Limb (tissue), 2 donors: ENCODE results near the gene ANKS1B.
"Not testable (repeated sequence)": the region's sequence is repeated elsewhere in the genome, so short reads cannot be mapped to it uniquely, and the experiment has no call there.

Experiments used
- DNase-seq, 2 donors: peaks; one replicate each; pipeline ENCODE4 v3.0.0-alpha.2; 2016; ENCODE audit errors: extremely low spot score in 2 of 2

ANKS1B gene

GRCh38 chr12:99706736-99707473 is 277.8 kb downstream of the ANKS1B start:
- no peak for DNase-seq

DNA sequence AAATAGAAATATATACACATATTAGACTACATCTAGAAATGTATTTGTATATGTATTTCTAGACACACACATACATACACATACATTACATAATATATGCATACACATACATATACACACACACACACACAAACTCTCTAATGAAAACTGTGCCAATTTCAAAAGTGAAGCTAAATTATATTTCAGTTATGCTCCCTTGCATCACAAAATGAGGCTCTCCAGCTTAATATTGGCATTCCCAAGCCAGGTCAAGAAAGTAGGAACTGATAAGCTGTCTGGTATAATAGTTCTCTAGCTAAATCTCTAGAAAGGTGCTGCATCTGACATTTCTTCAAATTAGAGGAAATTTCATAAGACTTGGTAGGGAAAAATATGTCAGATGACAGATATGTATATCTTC is 280.3 kb downstream of the ANKS1B start:
- no peak for DNase-seq

- DNase-seq: no peak
These were observed 280.7 kb downstream of the ANKS1B start for GRCh38 chr12:99704036-99704435.

- DNase-seq: no peak
These were observed 284.7 kb downstream of the ANKS1B start for GRCh38 chr12:99700032-99700431.

- no peak for DNase-seq
These were observed 289.7 kb downstream of the ANKS1B start for GRCh38 chr12:99695050-99695449.

GRCh38 chr12:99686142-99686541 is 298.6 kb downstream of the ANKS1B start:
- DNase-seq: no peak

- no peak for DNase-seq
These were observed 304.5 kb downstream of the ANKS1B start for GRCh38 chr12:99680276-99680675.

GRCh38 chr12:99670635-99671034 is 314.1 kb downstream of the ANKS1B start:
- DNase-seq: no peak

DNA sequence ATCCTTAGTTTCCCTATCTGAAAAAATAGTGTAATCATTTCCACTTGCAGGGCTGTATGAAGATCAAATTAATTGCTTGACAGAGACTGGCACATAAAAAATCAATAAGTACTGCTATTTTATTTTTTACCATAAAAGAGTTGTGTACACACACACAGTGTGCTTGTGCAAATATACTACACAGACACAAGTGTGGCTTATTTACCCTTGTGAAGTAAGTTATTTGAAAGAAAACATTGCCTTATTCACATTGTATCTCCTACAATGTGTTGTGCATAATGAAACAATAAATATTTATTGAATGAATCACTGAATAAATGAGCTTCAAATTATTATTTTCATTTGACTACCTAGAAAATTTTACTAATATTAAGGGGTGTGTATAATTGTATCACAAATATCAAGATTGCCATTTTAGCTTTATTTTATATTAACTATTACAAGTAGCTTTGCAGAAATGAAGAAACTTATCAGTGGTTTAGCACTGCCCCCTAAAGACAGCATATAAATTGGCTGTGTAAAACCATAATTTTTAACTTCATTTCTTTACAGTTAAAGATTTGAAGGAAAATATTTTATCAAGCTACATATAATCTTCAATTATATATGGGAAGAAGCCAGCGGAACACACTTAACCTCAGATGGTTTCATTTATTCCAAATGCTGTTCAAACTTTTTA is 325.9 kb downstream of the ANKS1B start:
- DNase-seq: no peak

DNA sequence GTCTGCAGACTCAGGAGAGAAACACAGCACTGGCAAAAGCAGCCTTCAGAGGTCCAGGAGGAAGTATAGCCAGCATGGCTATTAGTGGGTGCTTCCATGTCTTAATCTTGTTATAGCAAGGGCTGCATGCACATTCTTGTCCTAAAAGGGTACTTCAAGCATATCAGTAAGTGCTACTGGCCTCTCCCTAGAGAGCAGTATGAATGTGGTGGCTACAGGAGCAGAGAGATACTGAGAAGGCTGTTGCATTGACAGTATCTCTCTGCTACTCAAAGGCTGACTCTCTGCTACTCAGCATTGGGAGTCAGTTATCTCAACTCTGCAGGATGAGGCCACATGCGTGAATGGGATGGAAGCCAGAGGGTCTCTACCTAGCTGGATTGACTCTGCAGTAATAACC is 335.2 kb downstream of the ANKS1B start:
- no peak for DNase-seq

DNA sequence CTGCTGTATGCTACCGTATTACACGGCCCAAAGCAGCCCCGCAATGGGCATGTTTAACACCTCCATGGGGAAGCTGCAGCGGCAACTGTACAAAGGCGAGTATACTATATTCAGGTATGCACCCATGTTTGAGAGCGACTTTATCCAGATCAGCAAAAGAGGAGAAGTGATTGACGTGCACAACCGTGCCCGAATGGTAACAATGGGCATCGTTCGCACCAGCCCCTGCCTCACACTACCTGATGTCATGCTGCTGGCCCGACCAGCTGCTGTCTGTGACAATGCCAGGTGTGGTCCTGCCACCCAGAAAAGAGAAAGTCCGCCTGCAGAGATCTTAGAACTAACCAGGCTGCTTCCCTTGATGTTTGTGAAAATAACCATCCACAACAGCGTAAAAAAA is 336.6 kb downstream of the ANKS1B start:
- no peak for DNase-seq

DNA sequence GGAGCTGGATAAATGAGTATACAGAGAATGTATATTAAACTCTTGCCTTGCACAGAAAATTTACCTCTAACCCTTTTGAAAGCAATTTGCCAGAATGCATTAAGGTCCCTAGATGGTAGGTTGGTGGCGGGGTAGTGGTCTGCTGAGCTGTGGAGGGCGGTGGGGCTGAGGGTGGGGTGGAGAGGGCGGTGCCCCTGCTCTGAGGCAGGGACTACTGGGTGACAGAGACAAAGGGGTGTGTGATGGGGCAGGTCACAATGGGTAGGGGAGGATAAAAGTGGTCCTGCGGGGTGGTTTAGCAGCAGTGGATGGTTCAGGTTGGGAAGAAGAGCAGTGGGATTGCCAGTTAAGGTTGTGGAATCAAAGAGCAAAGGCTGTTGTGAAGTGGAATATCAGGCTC is 337.3 kb downstream of the ANKS1B start, which contains the start of gene GARIN6:
Gene GARIN6 (plus strand): TSS at position 301 of the 400 bp plus-strand sequence. CDS start 422 bp downstream, outside the sequence.
- no peak for DNase-seq

GRCh38 chr12:99644629-99645028 is 340.1 kb downstream of the ANKS1B start:
- DNase-seq: no peak

DNA sequence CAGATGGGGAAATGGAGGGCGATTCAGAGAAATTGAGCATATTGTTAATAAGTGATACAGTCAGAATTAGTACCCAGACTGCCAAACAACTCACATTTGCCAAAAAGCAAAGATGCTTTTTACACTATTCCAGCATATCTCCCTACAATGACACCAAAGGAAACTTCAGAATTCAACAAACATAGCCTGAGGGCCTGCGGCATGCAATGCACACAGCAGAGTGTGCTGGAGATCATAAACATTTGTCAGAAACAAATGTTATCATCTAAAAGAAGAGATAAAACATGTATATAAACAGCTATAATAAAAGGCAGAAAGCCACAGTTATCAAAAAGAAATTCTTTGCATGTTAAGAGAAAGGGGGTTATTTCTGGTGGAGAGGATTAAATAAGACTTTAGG is 357.3 kb downstream of the ANKS1B start:
- DNase-seq: no peak

- DNase-seq: not testable (repeated sequence)
These were observed 360.1 kb downstream of the ANKS1B start for GRCh38 chr12:99624591-99624990.

- DNase-seq: no peak
These were observed 364.6 kb downstream of the ANKS1B start for GRCh38 chr12:99620159-99620479.

- DNase-seq: no peak
These were observed 365.2 kb downstream of the ANKS1B start for GRCh38 chr12:99619389-99620158.

DNA sequence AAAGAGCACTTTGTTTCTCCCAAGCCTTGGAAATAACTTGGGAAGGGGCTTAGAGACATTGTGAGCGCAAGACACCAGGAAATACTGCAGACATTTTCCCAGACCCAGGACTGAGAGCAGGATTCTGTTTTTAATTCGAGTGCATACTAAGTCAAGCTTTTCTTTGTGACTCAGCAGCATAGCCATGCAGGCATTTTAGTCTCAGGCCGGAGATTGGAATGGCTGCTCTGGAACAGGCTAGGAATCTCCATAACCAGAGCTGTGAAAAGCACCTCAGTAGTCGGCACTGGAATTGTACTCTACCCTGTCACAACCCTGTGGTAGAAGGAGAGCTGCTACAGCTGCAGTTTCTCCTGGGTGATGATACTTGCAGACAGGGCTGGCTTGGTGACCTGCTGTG is 366.1 kb downstream of the ANKS1B start:
- no peak for DNase-seq

DNA sequence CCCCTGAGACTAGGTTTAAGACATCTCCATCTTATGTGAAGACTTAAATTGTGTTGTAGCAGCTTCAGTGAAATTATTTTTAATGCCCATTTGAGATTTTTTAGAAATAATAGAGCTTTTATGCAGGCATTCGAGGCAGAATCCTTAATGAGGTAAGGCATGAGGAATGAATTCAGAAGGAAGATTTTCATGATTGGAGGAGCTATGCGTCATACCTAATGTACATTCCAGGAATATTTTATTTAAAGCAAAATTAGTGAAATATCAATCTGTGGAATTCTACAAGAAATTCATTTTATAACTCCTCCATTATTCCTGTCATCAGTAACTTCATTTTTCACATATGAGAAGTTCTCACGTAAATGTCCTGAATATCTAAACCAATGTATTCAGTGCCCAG is 373.1 kb downstream of the ANKS1B start:
- DNase-seq: no peak

DNA sequence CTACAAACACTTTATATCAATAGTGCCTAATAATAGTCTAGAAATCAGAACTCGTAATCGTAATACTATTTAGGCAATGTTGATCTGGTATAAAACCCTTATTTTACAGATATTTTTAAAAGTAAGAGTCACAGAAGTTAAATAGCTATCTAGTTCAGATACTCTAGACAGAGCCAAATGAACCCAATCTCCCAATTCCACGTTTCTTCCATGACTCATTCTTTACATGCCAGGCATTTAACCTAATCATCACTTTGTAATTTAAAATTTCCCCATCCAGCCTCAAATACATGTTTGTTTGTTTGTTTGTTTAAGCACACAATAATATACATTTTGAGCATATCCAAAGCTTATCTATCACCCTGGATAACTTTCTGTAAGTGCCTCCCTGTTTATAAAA is 373.6 kb downstream of the ANKS1B start:
- DNase-seq: no peak

GRCh38 chr12:99609455-99610181 is 375.1 kb downstream of the ANKS1B start:
- no peak for DNase-seq

DNA sequence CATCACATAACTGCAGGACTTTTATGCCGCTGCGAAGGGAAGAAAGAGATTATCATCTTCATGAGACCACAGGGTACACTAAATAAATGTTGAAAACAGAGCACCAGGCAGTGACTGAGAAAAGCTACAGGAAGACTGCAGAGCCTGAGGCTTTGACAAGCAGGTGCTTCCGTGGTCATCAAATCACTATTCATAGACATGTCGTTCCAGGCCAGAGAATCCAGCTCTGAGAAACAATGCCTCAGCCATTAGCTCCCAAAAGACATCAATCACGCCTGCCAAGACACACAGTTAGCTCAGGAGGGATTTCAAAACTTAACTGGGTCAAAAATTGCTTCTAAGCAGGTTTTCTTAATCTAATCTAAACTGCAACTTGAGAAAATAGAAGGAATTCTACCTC is 384.3 kb downstream of the ANKS1B start:
- no peak for DNase-seq
